GM21515 (cell line): ENCODE measurements around the gene HPN.
"Not testable (repeated sequence)": the region's sequence is repeated elsewhere in the genome, so short reads cannot be mapped to it uniquely, and the experiment has no call there.

ENCODE experiments used
- ATAC-seq: cut with Tn5 transposase; IDR thresholded peaks from one replicate; pipeline ENCODE4 v1.9.1; 2021; ENCODE audit not compliant: unreplicated experiment

The HPN gene

GRCh38 chr19:35027009-35027408 lies 14.5 kb upstream of the HPN start:
- no peak for ATAC-seq

GRCh38 chr19:35027851-35028599 lies 13.5 kb upstream of the HPN start:
- ATAC-seq: no peak

- not testable (repeated sequence) for ATAC-seq
These were observed 13.0 kb upstream of the HPN start for GRCh38 chr19:35028600-35028885.

GRCh38 chr19:35029275-35029736 lies 12.2 kb upstream of the HPN start:
- ATAC-seq: not testable (repeated sequence)

GRCh38 chr19:35029737-35030256 lies 11.7 kb upstream of the HPN start:
- no peak for ATAC-seq

- no peak for ATAC-seq
These were observed 11.1 kb upstream of the HPN start, which contains the start of gene SCN1B for GRCh38 chr19:35030257-35031071. TSS of gene SCN1B (plus strand) at chr19:35030470. CDS start at chr19:35030821, 351 bp downstream.

GRCh38 chr19:35031072-35031881 lies 10.2 kb upstream of the HPN start:
- ATAC-seq: no peak

GRCh38 chr19:35032356-35032865 lies 9.1 kb upstream of the HPN start:
- no peak for ATAC-seq

GRCh38 chr19:35033067-35034004 lies 8.2 kb upstream of the HPN start:
- ATAC-seq: no peak

GRCh38 chr19:35034005-35034502 lies 7.5 kb upstream of the HPN start:
- ATAC-seq: no peak

GRCh38 chr19:35034588-35035382 lies 6.7 kb upstream of the HPN start:
- ATAC-seq: no peak

GRCh38 chr19:35037716-35038622 lies 3.6 kb upstream of the HPN start:
- no peak for ATAC-seq

- ATAC-seq: no peak
These were observed 2.7 kb upstream of the HPN start for GRCh38 chr19:35038623-35039512.

- ATAC-seq: no peak
These were observed 1.4 kb upstream of the HPN start for GRCh38 chr19:35039881-35040825.

- ATAC-seq: no peak
These were observed 534 bp upstream of the HPN start for GRCh38 chr19:35040826-35041547.
